GM13976 (cell line): Measurements from ENCODE around the gene LRRC3B.

Source experiments
- DNase-seq: peaks from one replicate; pipeline ENCODE4 v3.0.0; 2012; ENCODE audit warnings: low spot score
- CTCF ChIP-seq: IDR thresholded peaks from 2 replicates; pipeline ENCODE4 v1.5.1; 2012; ENCODE audit warnings: borderline replicate concordance, mild to moderate bottlenecking; ENCODE audit not compliant: insufficient read depth; ENCODE audit errors: extremely low read depth, missing control alignments, control extremely low read depth
- in situ Hi-C: fragments of 300-500 bp; cut with MboI; formaldehyde crosslinking; loops from one replicate; pipeline ENCODE4 v1.12.0; 2022; ENCODE audit warnings: low sequenced_read_pairs, mixed read lengths, inconsistent platforms; ENCODE audit not compliant: unreplicated experiment

LRRC3B gene

GRCh38 chr3:26628915-26629314 lies 6.3 kb downstream of the LRRC3B start:
- in situ Hi-C loops, result no loop called here
- DNase-seq, result no peak
- TF ChIP-seq CTCF, result no peak

- DNase-seq, result no peak
- in situ Hi-C loops, result no loop called here
- TF ChIP-seq CTCF, result no peak
Measured at GRCh38 chr3:26630669-26631389, 8.3 kb downstream of the LRRC3B start.

GRCh38 chr3:26631390-26631738 lies 8.8 kb downstream of the LRRC3B start:
- DNase-seq, result no peak
- in situ Hi-C loops, result no loop called here
- no peak for TF ChIP-seq CTCF

- DNase-seq, result no peak
- in situ Hi-C loops, result no loop called here
- no peak for TF ChIP-seq CTCF
Measured at GRCh38 chr3:26634601-26635000, 12.0 kb downstream of the LRRC3B start.

- DNase-seq, result no peak
- in situ Hi-C loops, result no loop called here
- TF ChIP-seq CTCF, result no peak
Measured at GRCh38 chr3:26636096-26636727, 13.6 kb downstream of the LRRC3B start.

- in situ Hi-C loops, result no loop called here
- DNase-seq, result no peak
- no peak for TF ChIP-seq CTCF
Measured at GRCh38 chr3:26637698-26638097, 15.1 kb downstream of the LRRC3B start.
